HG02885 (cell line): Measurements from ENCODE around the gene MGAT3.

ENCODE experiments used
- ATAC-seq: cut with Tn5 transposase; IDR thresholded peaks from one replicate; pipeline ENCODE4 v1.9.1; 2021; ENCODE audit warnings: mild to moderate bottlenecking; ENCODE audit not compliant: unreplicated experiment, poor library complexity

MGAT3 gene

DNA sequence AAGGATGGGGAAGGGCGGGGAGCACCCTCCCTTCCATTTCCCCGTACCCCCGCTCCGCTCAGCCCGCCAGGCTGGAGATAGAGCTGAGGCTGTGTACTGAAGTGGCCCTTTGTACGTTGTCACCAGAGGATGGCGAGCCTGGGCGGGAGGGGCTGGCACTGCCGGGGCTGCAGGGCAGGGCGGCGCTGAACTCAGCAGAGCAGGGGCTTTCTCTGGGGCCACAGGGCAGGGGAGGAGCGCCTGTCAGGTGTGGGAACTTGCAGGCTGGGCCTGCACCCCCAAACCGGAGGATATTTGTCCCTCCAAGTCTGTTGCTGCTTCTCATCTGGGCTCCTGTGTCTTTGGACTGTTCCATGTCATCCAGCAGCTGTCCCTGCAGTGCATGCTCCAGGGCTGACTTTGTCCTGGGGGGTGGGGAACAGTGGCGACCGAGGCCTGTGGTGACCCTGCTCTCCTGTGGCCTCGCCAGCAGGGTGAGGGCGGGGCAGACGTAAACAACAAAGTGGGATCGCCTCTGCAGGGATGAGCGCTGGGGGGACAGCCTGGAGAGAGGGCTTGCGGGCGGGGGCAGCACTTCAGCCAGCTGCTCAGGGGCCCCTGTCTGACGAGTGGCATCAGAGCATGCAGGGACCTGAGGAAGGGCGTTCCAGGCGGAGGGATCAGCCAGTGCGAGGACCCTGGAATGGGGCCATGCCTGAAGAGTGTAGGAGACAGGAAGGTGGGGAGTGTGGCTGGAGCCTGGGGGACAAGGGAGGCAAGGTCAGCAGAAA, 13.1 kb downstream of the MGAT3 start:
- no peak for ATAC-seq

- ATAC-seq: no peak
Measured at GRCh38 chr22:39470451-39471291, 13.9 kb downstream of the MGAT3 start.

- no peak for ATAC-seq
Measured at GRCh38 chr22:39471381-39472141, 14.7 kb downstream of the MGAT3 start.

GRCh38 chr22:39472570-39473556, 16.1 kb downstream of the MGAT3 start:
- no peak for ATAC-seq

- ATAC-seq: no peak
Measured at GRCh38 chr22:39473851-39474250, 17.0 kb downstream of the MGAT3 start.

- ATAC-seq: no peak
Measured at GRCh38 chr22:39474351-39475111, 17.7 kb downstream of the MGAT3 start.

DNA sequence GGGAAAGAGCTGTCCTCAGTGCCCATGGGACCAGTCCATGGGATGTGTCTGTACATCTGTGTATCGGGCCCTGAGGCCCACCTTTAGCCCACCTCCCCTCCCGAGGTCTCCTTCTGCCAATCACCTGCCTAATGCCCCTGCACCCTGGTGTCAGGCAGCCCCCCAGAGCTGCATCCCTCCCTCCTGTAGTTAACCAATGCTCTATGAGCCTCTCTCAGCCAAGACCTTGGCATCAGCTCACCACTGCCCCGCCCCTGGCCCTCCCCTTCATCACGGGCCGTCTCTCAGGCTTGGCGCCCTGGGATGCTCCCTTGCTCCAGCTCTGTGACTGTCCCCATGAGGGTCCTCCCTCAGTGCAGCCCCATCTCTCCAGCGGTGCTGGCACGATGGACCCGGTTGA, 18.5 kb downstream of the MGAT3 start:
- ATAC-seq: no peak

GRCh38 chr22:39475902-39476301, 19.1 kb downstream of the MGAT3 start:
- ATAC-seq: no peak

- ATAC-seq: no peak
Measured at GRCh38 chr22:39476664-39477063, 19.9 kb downstream of the MGAT3 start.

DNA sequence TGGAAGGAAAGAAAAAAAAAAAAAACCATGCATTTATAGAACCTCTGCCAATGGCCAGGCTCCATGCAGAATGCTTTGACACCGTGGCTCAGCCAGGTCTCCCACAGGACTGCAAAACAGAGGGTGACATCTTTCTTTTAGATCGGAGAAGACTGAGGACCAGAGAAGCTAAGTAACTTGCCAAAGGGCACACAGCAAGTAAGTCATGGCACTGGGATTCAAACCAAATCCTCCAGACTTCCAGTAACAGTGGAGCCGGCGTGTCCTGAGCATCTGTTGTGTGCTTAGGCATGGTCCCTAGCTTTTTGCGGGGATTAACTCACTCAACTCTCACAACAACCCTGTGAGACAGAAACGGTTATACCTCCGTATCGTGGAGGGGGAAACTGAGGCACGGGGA, 20.7 kb downstream of the MGAT3 start:
- ATAC-seq: no peak

DNA sequence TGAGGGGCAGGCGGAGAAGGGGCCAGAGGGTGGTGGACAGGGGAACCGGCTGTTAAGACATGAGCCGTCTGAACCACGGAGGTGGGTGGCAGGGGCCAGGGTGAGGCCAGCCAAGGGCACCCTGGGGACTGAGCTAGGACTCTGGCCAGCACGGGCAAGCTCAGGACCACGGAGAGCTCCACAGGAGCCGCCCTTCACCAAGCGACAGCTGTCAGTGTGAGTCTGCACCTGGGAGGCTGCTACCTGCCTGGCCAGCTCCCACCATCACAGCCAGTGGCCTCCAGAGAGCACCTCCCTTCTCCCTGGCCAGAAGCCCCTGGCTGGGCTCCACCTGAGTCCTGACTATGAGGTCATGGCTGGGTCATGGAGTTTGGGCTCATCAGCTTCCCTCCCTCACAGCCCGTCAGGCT, 21.6 kb downstream of the MGAT3 start:
- ATAC-seq: no peak

DNA sequence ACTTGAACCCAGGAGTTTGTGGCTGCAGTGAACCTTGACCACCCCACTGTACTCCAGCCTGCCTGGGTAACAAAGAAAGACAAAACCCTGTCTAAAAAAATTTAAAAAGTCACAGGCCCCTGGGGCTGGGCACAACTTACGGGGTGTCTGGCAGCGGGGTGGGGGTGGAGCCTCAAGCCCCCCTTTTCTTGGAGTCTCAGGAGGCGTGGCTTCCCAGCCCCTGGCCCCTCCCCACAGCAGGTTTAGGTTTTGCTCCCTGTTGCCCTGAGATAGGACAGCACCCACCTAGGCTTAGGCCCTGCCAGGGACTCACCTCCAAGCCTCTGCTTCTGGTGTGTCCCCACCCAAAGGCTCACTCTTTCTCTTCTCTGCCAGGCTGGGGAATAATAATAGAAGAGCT, 22.4 kb downstream of the MGAT3 start:
- no peak for ATAC-seq

GRCh38 chr22:39480557-39480956, 23.7 kb downstream of the MGAT3 start:
- no peak for ATAC-seq

DNA sequence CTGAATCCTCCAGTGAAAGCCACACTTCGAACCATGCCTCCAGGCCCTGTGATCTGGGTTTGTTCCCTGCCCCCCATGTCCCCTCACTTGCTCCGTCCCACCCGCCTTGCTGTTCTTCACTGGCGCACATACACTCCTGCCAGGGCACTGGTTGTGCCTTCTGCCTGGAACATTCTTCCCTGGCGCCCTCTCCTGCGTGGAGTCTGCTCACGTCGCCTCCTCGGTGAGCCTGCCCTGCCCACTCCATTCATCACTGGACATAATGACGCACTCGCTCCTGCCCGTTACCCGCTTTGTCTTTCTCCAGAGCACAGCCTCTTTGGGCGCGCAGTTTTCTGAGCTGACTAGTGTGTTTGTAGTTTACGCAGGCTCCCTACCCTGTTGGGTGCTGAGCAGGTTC, 24.2 kb downstream of the MGAT3 start:
- no peak for ATAC-seq

DNA sequence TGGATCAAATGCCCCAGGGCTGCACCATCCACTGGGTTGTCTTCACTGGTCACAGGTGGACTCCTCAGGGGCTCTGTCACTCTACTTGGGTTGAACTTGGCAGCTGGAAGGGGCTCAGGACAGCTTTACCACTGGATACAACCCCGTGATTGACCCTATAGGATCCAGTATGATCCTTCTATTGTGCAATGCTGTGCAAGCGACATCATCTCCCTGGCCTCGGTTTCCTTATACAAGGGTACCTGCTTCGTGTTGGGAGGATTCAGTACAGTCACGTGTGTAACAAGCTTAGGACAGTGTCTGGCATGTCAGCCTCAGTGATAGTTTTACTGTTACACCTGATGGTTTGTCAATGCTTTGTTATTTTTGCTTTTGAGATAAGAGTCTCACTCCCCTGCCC, 24.8 kb downstream of the MGAT3 start:
- no peak for ATAC-seq

GRCh38 chr22:39482768-39483167, 26.0 kb downstream of the MGAT3 start:
- no peak for ATAC-seq

GRCh38 chr22:39486951-39487825, 30.4 kb downstream of the MGAT3 start:
- ATAC-seq: no peak
